ENCODE data around the gene ADM2.

The ADM2 gene

GRCh38 chr22:50502096-50502495 is 20.8 kb downstream of the ADM2 start:
- DNase-seq (ENCODE audit: extremely low spot score), result no peak
- POLR2A ChIA-PET, result interaction anchor here (2.8 kb wide), 1 partner anchor 24 kb away, joined by 9 read pairs; the partner anchor contains the start of gene SCO2
- TF ChIP-seq ELF4 (IDR thresholded peaks at IDR 0.05) (no peak), SUZ12 (IDR thresholded peaks at IDR 0.05) (no peak), ZNF384 (IDR thresholded peaks at IDR 0.05) (no peak), FOXA1 (IDR thresholded peaks at IDR 0.05) (no peak), TARDBP (IDR thresholded peaks at IDR 0.05) (no peak), CTBP1 (IDR thresholded peaks at IDR 0.05; ENCODE audit: borderline replicate concordance) (no peak), L3MBTL2 (conservative IDR thresholded peaks at IDR 0.05) (no peak), SP1 (IDR thresholded peaks at IDR 0.05) (no peak), ARNT (IDR thresholded peaks at IDR 0.05) (no peak), NFRKB (IDR thresholded peaks at IDR 0.05) (no peak), FOXM1 (IDR thresholded peaks at IDR 0.05; ENCODE audit: borderline replicate concordance) (no peak), BHLHE40 (IDR thresholded peaks at IDR 0.05; ENCODE audit: borderline replicate concordance) (no peak), FOXK2 (IDR thresholded peaks at IDR 0.05) (no peak), HDGF (IDR thresholded peaks at IDR 0.05; ENCODE audit: borderline replicate concordance) (no peak), LEF1 (IDR thresholded peaks at IDR 0.05; ENCODE audit: borderline replicate concordance) (no peak), PKNOX1 (IDR thresholded peaks at IDR 0.05) (no peak)
- CTCF ChIA-PET, result no interaction called here

GRCh38 chr22:50502628-50503474 is 21.5 kb downstream of the ADM2 start:
- TF ChIP-seq FOXK2 (IDR thresholded peaks at IDR 0.05) (no peak), ARNT (IDR thresholded peaks at IDR 0.05) (no peak), SUZ12 (IDR thresholded peaks at IDR 0.05) (no peak), HDGF (IDR thresholded peaks at IDR 0.05; ENCODE audit: borderline replicate concordance) (no peak)
- ChIA-PET POLR2A (interaction anchor here (1.1 kb wide), 1 partner anchor 23 kb away, joined by 7 read pairs; the partner anchor contains the start of gene SCO2), CTCF (no interaction called here)
- no peak for DNase-seq (ENCODE audit: extremely low spot score)

- CTCF ChIA-PET, result no interaction called here
- POLR2A ChIA-PET, result interaction anchor here (1.1 kb wide), 1 partner anchor 22 kb away, joined by 7 read pairs; the partner anchor contains the start of gene SCO2
Measured at GRCh38 chr22:50503475-50504145, 22.3 kb downstream of the ADM2 start.

GRCh38 chr22:50504369-50505211 is 23.2 kb downstream of the ADM2 start:
- ChIA-PET CTCF (no interaction called here), POLR2A (no interaction called here)
- DNase-seq (ENCODE audit: extremely low spot score), result no peak
- TF ChIP-seq ZNF384 (IDR thresholded peaks at IDR 0.05), result no peak
- TF ChIP-seq FOXA1 (IDR thresholded peaks at IDR 0.05), result no peak
- TF ChIP-seq TARDBP (IDR thresholded peaks at IDR 0.05), result no peak
- TF ChIP-seq FOXM1 (IDR thresholded peaks at IDR 0.05; ENCODE audit: borderline replicate concordance), result no peak
- TF ChIP-seq CTBP1 (IDR thresholded peaks at IDR 0.05; ENCODE audit: borderline replicate concordance), result no peak
- no peak for TF ChIP-seq SUZ12 (IDR thresholded peaks at IDR 0.05)
- no peak for TF ChIP-seq HDGF (IDR thresholded peaks at IDR 0.05; ENCODE audit: borderline replicate concordance)

More at GRCh38 chr22:50503475-50504145, 22.3 kb downstream of the ADM2 start:
- no peak for DNase-seq (ENCODE audit: extremely low spot score)
- no peak for TF ChIP-seq ZNF384 (IDR thresholded peaks at IDR 0.05)
- no peak for TF ChIP-seq SP1 (IDR thresholded peaks at IDR 0.05)
- TF ChIP-seq FOXK2 (IDR thresholded peaks at IDR 0.05), result no peak

- DNase-seq (ENCODE audit: extremely low spot score), result no peak
- ChIA-PET CTCF (no interaction called here), POLR2A (no interaction called here)
- no peak for TF ChIP-seq CTBP1 (IDR thresholded peaks at IDR 0.05; ENCODE audit: borderline replicate concordance)
- TF ChIP-seq NFRKB (IDR thresholded peaks at IDR 0.05), result no peak
- TF ChIP-seq HDGF (IDR thresholded peaks at IDR 0.05; ENCODE audit: borderline replicate concordance), result no peak
- TF ChIP-seq BHLHE40 (IDR thresholded peaks at IDR 0.05; ENCODE audit: borderline replicate concordance), result no peak
- no peak for TF ChIP-seq TARDBP (IDR thresholded peaks at IDR 0.05)
- TF ChIP-seq FOXM1 (IDR thresholded peaks at IDR 0.05; ENCODE audit: borderline replicate concordance), result no peak
- no peak for TF ChIP-seq FOXA1 (IDR thresholded peaks at IDR 0.05)
- TF ChIP-seq ELF4 (IDR thresholded peaks at IDR 0.05), result no peak
Measured at GRCh38 chr22:50505276-50505775, 24.0 kb downstream of the ADM2 start.

GRCh38 chr22:50505776-50506610 is 24.6 kb downstream of the ADM2 start:
- ChIA-PET POLR2A (interaction anchor here (7.4 kb wide), 1 partner anchor 19 kb away, joined by 193 read pairs; the partner anchor contains the start of gene SCO2), CTCF (interaction anchor here (1.0 kb wide), 1 partner anchor 8 kb away, joined by 4 read pairs; no protein-coding TSS in a partner anchor)
- TF ChIP-seq FOXM1 (IDR thresholded peaks at IDR 0.05; ENCODE audit: borderline replicate concordance) (no peak), PKNOX1 (IDR thresholded peaks at IDR 0.05) (no peak), L3MBTL2 (conservative IDR thresholded peaks at IDR 0.05) (no peak), TARDBP (IDR thresholded peaks at IDR 0.05) (no peak), CTBP1 (IDR thresholded peaks at IDR 0.05; ENCODE audit: borderline replicate concordance) (no peak), BHLHE40 (IDR thresholded peaks at IDR 0.05; ENCODE audit: borderline replicate concordance) (no peak), ELF4 (IDR thresholded peaks at IDR 0.05) (no peak), ZNF384 (IDR thresholded peaks at IDR 0.05) (no peak), LEF1 (IDR thresholded peaks at IDR 0.05; ENCODE audit: borderline replicate concordance) (no peak), FOXA1 (IDR thresholded peaks at IDR 0.05) (no peak), ARNT (IDR thresholded peaks at IDR 0.05) (no peak), NFRKB (IDR thresholded peaks at IDR 0.05) (no peak), SP1 (IDR thresholded peaks at IDR 0.05) (no peak), FOXK2 (IDR thresholded peaks at IDR 0.05) (no peak), HDGF (IDR thresholded peaks at IDR 0.05; ENCODE audit: borderline replicate concordance) (no peak), SUZ12 (IDR thresholded peaks at IDR 0.05) (no peak)
- DNase-seq (ENCODE audit: extremely low spot score), result no peak

Data from HEK293T (cell line).